Ishikawa (cell line): ENCODE data around the gene CYP2B6.

Experiments
- CEBPB ChIP-seq: IDR thresholded peaks from 2 replicates; pipeline ENCODE4 v1.6.1; 2012
- CREB1 ChIP-seq: IDR thresholded peaks from 2 replicates; pipeline ENCODE4 v1.6.1; 2012; ENCODE audit warnings: low read depth
- EGR1 ChIP-seq: IDR thresholded peaks from 2 replicates; pipeline ENCODE4 v1.6.1; 2012
- EP300 ChIP-seq: IDR thresholded peaks from 2 replicates; pipeline ENCODE4 v1.6.1; 2012; ENCODE audit warnings: borderline replicate concordance
- FOXM1 ChIP-seq: IDR thresholded peaks from 2 replicates; pipeline ENCODE4 v1.6.1; 2012; ENCODE audit warnings: low read depth, borderline replicate concordance
- MAX ChIP-seq: IDR thresholded peaks from 2 replicates; pipeline ENCODE4 v1.6.1; 2012
- NFIC ChIP-seq: IDR thresholded peaks from 2 replicates; pipeline ENCODE4 v1.6.1; 2012
- RAD21 ChIP-seq: IDR thresholded peaks from 2 replicates; pipeline ENCODE4 v1.6.1; 2012; ENCODE audit warnings: low read depth
- REST ChIP-seq: IDR thresholded peaks from 2 replicates; pipeline ENCODE4 v1.6.1; 2012; ENCODE audit warnings: low read depth, mild to moderate bottlenecking
- TAF1 ChIP-seq: IDR thresholded peaks from 2 replicates; pipeline ENCODE4 v1.6.1; 2012; ENCODE audit warnings: low read depth, mild to moderate bottlenecking
- TCF12 ChIP-seq: IDR thresholded peaks from 2 replicates; pipeline ENCODE4 v1.6.1; 2012; ENCODE audit warnings: low read depth
- TEAD4 ChIP-seq: IDR thresholded peaks from 2 replicates; pipeline ENCODE4 v1.6.1; 2012
- USF1 ChIP-seq: IDR thresholded peaks from 2 replicates; pipeline ENCODE4 v1.6.1; 2012
- YY1 ChIP-seq: IDR thresholded peaks from 2 replicates; pipeline ENCODE4 v1.6.1; 2012; ENCODE audit warnings: low read depth
- ZBTB7A ChIP-seq: IDR thresholded peaks from 2 replicates; pipeline ENCODE4 v1.6.1; 2012; ENCODE audit warnings: low read depth

CYP2B6 gene

GRCh38 chr19:41016488-41017071, 25.5 kb downstream of the CYP2B6 start:
- TF ChIP-seq USF1: no peak
- no peak for TF ChIP-seq CREB1
- TF ChIP-seq TEAD4: no peak
- TF ChIP-seq FOXM1: no peak
- TF ChIP-seq TCF12: no peak
- no peak for TF ChIP-seq NFIC
- no peak for TF ChIP-seq REST
- no peak for TF ChIP-seq EGR1
- TF ChIP-seq TAF1: no peak

GRCh38 chr19:41018736-41019290, 27.7 kb downstream of the CYP2B6 start:
- TF ChIP-seq EGR1: no peak
- no peak for TF ChIP-seq CREB1
- TF ChIP-seq ZBTB7A: no peak
- no peak for TF ChIP-seq REST
- no peak for TF ChIP-seq FOXM1

- TF ChIP-seq FOXM1: no peak
- TF ChIP-seq TEAD4: no peak
- no peak for TF ChIP-seq USF1
- TF ChIP-seq CEBPB: no peak
- no peak for TF ChIP-seq EP300
Measured at GRCh38 chr19:41019346-41019745, 28.3 kb downstream of the CYP2B6 start.

GRCh38 chr19:41023193-41023592, 32.1 kb downstream of the CYP2B6 start:
- TF ChIP-seq EP300: no peak
- no peak for TF ChIP-seq EGR1

GRCh38 chr19:41025411-41025810, 34.3 kb downstream of the CYP2B6 start:
- no peak for TF ChIP-seq CEBPB
- no peak for TF ChIP-seq NFIC
- TF ChIP-seq CREB1: no peak
- no peak for TF ChIP-seq RAD21
- no peak for TF ChIP-seq EP300
- no peak for TF ChIP-seq REST
- TF ChIP-seq EGR1: no peak
- no peak for TF ChIP-seq USF1
- TF ChIP-seq TCF12: no peak
- no peak for TF ChIP-seq FOXM1
- no peak for TF ChIP-seq MAX
- TF ChIP-seq ZBTB7A: no peak
- TF ChIP-seq YY1: no peak
